Loucy (cell line): Measurements from ENCODE around the gene CACNA2D3.

Experiments used
- H2AFZ ChIP-seq: fragments of 200-600 bp; sonication (generic); 2 replicates; pipeline ENCODE4 v1.6.0; 2016; ENCODE audit warnings: antibody characterized with exemption, mild to moderate bottlenecking, low read length, moderate library complexity
- H3F3A ChIP-seq: fragments of 200-600 bp; 2 replicates; pipeline ENCODE4 v1.6.0; 2016; ENCODE audit warnings: antibody characterized with exemption, low read depth, mild to moderate bottlenecking
- H3K27me3 ChIP-seq: fragments of 200-600 bp; sonication (generic); 2 replicates; pipeline ENCODE4 v1.6.1; 2014; ENCODE audit warnings: low read length, mild to moderate bottlenecking; ENCODE audit not compliant: insufficient read depth, poor library complexity, severe bottlenecking
- H3K36me3 ChIP-seq: fragments of 200-600 bp; sonication (generic); 2 replicates; pipeline ENCODE4 v1.6.1; 2016; ENCODE audit warnings: low read length; ENCODE audit not compliant: insufficient read depth
- H3K4me1 ChIP-seq: fragments of 200-600 bp; sonication (generic); 2 replicates; pipeline ENCODE4 v1.5.1; 2014; ENCODE audit warnings: low read length, mild to moderate bottlenecking; ENCODE audit not compliant: insufficient read depth, poor library complexity, severe bottlenecking
- H3K4me2 ChIP-seq: fragments of 200-600 bp; sonication (generic); 2 replicates; pipeline ENCODE4 v1.6.0; 2014; ENCODE audit warnings: antibody characterized with exemption, low read length, low read depth, mild to moderate bottlenecking; ENCODE audit not compliant: poor library complexity, severe bottlenecking
- H3K4me3 ChIP-seq: fragments of 200-600 bp; sonication (generic); 2 replicates; pipeline ENCODE4 v1.5.1; 2014; ENCODE audit warnings: low read length, mild to moderate bottlenecking, mixed read lengths; ENCODE audit not compliant: poor library complexity, severe bottlenecking
- H3K79me2 ChIP-seq: fragments of 200-600 bp; sonication (generic); 2 replicates; pipeline ENCODE4 v1.6.1; 2014; ENCODE audit warnings: low read length; ENCODE audit not compliant: insufficient read depth
- H3K9ac ChIP-seq: fragments of 200-600 bp; sonication (generic); 2 replicates; pipeline ENCODE4 v1.6.0; 2014; ENCODE audit warnings: mild to moderate bottlenecking, low read depth, low read length, moderate library complexity; ENCODE audit not compliant: poor library complexity, severe bottlenecking
- H3K9me2 ChIP-seq: fragments of 200-600 bp; sonication (generic); replicated peaks from 2 replicates; pipeline ENCODE4 v1.6.1; 2016; ENCODE audit warnings: low read depth, low read length, mixed read lengths
- H3K9me3 ChIP-seq: fragments of 200-600 bp; sonication (generic); 2 replicates; pipeline ENCODE4 v1.6.1; 2014; ENCODE audit warnings: mild to moderate bottlenecking, antibody characterized with exemption, low read length, low read depth; ENCODE audit not compliant: insufficient read depth
- H4K20me1 ChIP-seq: fragments of 200-600 bp; sonication (generic); 2 replicates; pipeline ENCODE4 v1.6.0; 2014; ENCODE audit warnings: antibody characterized with exemption, low read length, mild to moderate bottlenecking; ENCODE audit not compliant: insufficient read depth, poor library complexity, severe bottlenecking
- CTCF ChIP-seq: fragments of 200-600 bp; sonication (generic); conservative IDR thresholded peaks from 2 replicates; pipeline ENCODE4 v1.5.1; 2014; ENCODE audit warnings: mild to moderate bottlenecking, antibody characterized with exemption, low read length
- EZH2phosphoT487 ChIP-seq: fragments of 200-600 bp; IDR thresholded peaks from 2 replicates; pipeline ENCODE4 v1.6.1; 2018; ENCODE audit warnings: antibody characterized with exemption, mild to moderate bottlenecking, moderate library complexity, borderline replicate concordance

CACNA2D3 gene

GRCh38 chr3:54792584-54792983 is 670.2 kb downstream of the CACNA2D3 start:
- Histone ChIP-seq H3K9ac (no peak overlapping the region), H4K20me1 (no peaks in the 10 kb centered on the region), H3K4me3 (peak overlapping the region; percentile 42), H3K36me3 (no peaks in the 10 kb centered on the region), H3K4me1 (peaks cover 6% of the 10 kb centered on the region), H3K27me3 (no peaks in the 10 kb centered on the region), H3K9me2 (no peaks in the 10 kb centered on the region), H2AFZ (peak overlapping the region; percentile 38; the same call in 1 of the 2 replicates), H3F3A (no peaks in the 10 kb centered on the region), H3K4me2 (peak overlapping the region; percentile 65), H3K9me3 (no peaks in the 10 kb centered on the region), H3K79me2 (no peaks in the 10 kb centered on the region)
- TF ChIP-seq CTCF (no peak), EZH2phosphoT487 (no peak)

GRCh38 chr3:54793171-54793570 is 670.8 kb downstream of the CACNA2D3 start:
- H3K9me3 ChIP-seq, result no peaks in the 10 kb centered on the region
- peaks cover 6% of the 10 kb centered on the region for H3K4me1 ChIP-seq
- H3K27me3 ChIP-seq, result no peaks in the 10 kb centered on the region
- H3K79me2 ChIP-seq, result no peaks in the 10 kb centered on the region
- H4K20me1 ChIP-seq, result no peaks in the 10 kb centered on the region
- H3K4me3 ChIP-seq, result peak overlapping the region; percentile 42
- H3K36me3 ChIP-seq, result no peaks in the 10 kb centered on the region
- peak overlapping the region; percentile 65 for H3K4me2 ChIP-seq
- no peak overlapping the region for H3K9ac ChIP-seq
- no peaks in the 10 kb centered on the region for H3F3A ChIP-seq
- no peak for TF ChIP-seq EZH2phosphoT487
- TF ChIP-seq CTCF, result no peak
- H3K9me2 ChIP-seq, result no peaks in the 10 kb centered on the region
- H2AFZ ChIP-seq, result peak overlapping the region; percentile 38

- H3K4me3 ChIP-seq, result no peak overlapping the region
- H4K20me1 ChIP-seq, result no peaks in the 10 kb centered on the region
- no peaks in the 10 kb centered on the region for H3K9me2 ChIP-seq
- TF ChIP-seq CTCF (no peak), EZH2phosphoT487 (no peak)
- H2AFZ ChIP-seq, result no peak overlapping the region
- H3K36me3 ChIP-seq, result no peaks in the 10 kb centered on the region
- H3K79me2 ChIP-seq, result no peaks in the 10 kb centered on the region
- no peaks in the 10 kb centered on the region for H3F3A ChIP-seq
- peaks cover 6% of the 10 kb centered on the region for H3K4me1 ChIP-seq
- no peaks in the 10 kb centered on the region for H3K9me3 ChIP-seq
- H3K9ac ChIP-seq, result no peak overlapping the region
- no peaks in the 10 kb centered on the region for H3K27me3 ChIP-seq
- H3K4me2 ChIP-seq, result no peak overlapping the region
Measured at GRCh38 chr3:54797111-54797510, 674.8 kb downstream of the CACNA2D3 start.
